ENCODE data around the gene C22orf23.

DNA sequence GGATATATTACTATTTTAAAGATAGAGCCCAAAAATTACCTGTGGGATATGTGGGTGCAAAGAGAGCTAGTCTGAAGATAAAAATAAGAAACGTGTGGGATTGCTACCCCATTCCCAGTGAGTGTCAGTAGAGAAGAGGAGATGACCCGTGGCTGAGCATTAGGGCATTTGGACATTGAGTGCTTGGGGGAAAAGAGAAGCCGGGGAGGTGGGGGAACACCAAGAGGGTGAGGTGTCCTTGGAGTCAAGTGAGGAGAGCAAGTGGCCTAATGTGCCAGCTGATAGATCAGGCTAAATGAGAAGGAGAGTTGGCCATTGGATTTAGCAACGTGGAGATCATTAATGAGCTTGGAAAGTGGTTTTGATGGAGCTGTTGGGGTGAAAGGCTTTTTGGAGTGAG lies 1.3 kb upstream of the C22orf23 start:
- TF ChIP-seq, protein P1, sequence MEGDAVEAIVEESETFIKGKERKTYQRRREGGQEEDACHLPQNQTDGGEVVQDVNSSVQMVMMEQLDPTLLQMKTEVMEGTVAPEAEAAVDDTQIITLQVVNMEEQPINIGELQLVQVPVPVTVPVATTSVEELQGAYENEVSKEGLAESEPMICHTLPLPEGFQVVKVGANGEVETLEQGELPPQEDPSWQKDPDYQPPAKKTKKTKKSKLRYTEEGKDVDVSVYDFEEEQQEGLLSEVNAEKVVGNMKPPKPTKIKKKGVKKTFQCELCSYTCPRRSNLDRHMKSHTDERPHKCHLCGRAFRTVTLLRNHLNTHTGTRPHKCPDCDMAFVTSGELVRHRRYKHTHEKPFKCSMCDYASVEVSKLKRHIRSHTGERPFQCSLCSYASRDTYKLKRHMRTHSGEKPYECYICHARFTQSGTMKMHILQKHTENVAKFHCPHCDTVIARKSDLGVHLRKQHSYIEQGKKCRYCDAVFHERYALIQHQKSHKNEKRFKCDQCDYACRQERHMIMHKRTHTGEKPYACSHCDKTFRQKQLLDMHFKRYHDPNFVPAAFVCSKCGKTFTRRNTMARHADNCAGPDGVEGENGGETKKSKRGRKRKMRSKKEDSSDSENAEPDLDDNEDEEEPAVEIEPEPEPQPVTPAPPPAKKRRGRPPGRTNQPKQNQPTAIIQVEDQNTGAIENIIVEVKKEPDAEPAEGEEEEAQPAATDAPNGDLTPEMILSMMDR (optimal IDR thresholded peaks at IDR 0.05 in 1 of 3, IDR thresholded peaks at IDR 0.05 in 1 of 3, conservative IDR thresholded peaks at IDR 0.05 in 1 of 3; ENCODE audit: extremely low read depth in 1 of 3, insufficient read depth in 2 of 3, low read length in 3 of 3), result no peak
- no peak for TF ChIP-seq EZH2 (IDR thresholded peaks at IDR 0.05; ENCODE audit: low read length)
